ENCODE results near the gene GOLGB1.
"Not testable (repeated sequence)": the region's sequence is repeated elsewhere in the genome, so short reads cannot be mapped to it uniquely, and the experiment has no call there.

GOLGB1 gene

GRCh38 chr3:121749276-121750086 lies at the start of gene GOLGB1:
GOLGB1 (minus strand) TSS chr3:121749741; CDS start chr3:121730971, 18,770 bp downstream.
- DNase-seq: peak; percentile 100

GRCh38 chr3:121796970-121797369 lies 47.4 kb upstream of the GOLGB1 start:
- DNase-seq: no peak

- no peak for DNase-seq
These were observed 44.9 kb upstream of the GOLGB1 start for GRCh38 chr3:121794264-121794983.

- DNase-seq: no peak
These were observed 43.5 kb upstream of the GOLGB1 start for GRCh38 chr3:121793078-121793477.

- DNase-seq: no peak
These were observed 36.9 kb upstream of the GOLGB1 start for GRCh38 chr3:121786485-121786884.

- not testable (repeated sequence) for DNase-seq
These were observed 33.2 kb upstream of the GOLGB1 start for GRCh38 chr3:121782784-121783183.

GRCh38 chr3:121781611-121782010 lies 32.1 kb upstream of the GOLGB1 start:
- DNase-seq: no peak

GRCh38 chr3:121775095-121775494 lies 25.6 kb upstream of the GOLGB1 start:
- DNase-seq: not testable (repeated sequence)

- DNase-seq: no peak
These were observed 19.7 kb upstream of the GOLGB1 start for GRCh38 chr3:121769246-121769645.

- no peak for DNase-seq
These were observed 18.9 kb upstream of the GOLGB1 start for GRCh38 chr3:121768452-121768851.

- no peak for DNase-seq
These were observed 10.1 kb upstream of the GOLGB1 start for GRCh38 chr3:121759541-121760202.

GRCh38 chr3:121758727-121759450 lies 9.3 kb upstream of the GOLGB1 start:
- DNase-seq: no peak

GRCh38 chr3:121757812-121758545 lies 8.4 kb upstream of the GOLGB1 start:
- no peak for DNase-seq

GRCh38 chr3:121757087-121757811 lies 7.7 kb upstream of the GOLGB1 start:
- no peak for DNase-seq

GRCh38 chr3:121752772-121753171 lies 3.2 kb upstream of the GOLGB1 start:
- no peak for DNase-seq

GRCh38 chr3:121752261-121752660 lies 2.7 kb upstream of the GOLGB1 start:
- DNase-seq: no peak

GRCh38 chr3:121750087-121750415 lies 510 bp upstream of the GOLGB1 start:
- DNase-seq: no peak

- no peak for DNase-seq
These were observed 763 bp downstream of the GOLGB1 start for GRCh38 chr3:121748680-121749275.

- no peak for DNase-seq
These were observed 1.6 kb downstream of the GOLGB1 start for GRCh38 chr3:121747976-121748375.

GRCh38 chr3:121743106-121743505 lies 6.4 kb downstream of the GOLGB1 start:
- not testable (repeated sequence) for DNase-seq

GRCh38 chr3:121740896-121741295 lies 8.6 kb downstream of the GOLGB1 start:
- no peak for DNase-seq

All from GF-D8 (cell line).